HG03460 (cell line): ENCODE measurements around the gene LGMN.

Experiments used
- ATAC-seq: cut with Tn5 transposase; IDR thresholded peaks from one replicate; pipeline ENCODE4 v1.9.1; 2021; ENCODE audit not compliant: unreplicated experiment

The LGMN gene

DNA sequence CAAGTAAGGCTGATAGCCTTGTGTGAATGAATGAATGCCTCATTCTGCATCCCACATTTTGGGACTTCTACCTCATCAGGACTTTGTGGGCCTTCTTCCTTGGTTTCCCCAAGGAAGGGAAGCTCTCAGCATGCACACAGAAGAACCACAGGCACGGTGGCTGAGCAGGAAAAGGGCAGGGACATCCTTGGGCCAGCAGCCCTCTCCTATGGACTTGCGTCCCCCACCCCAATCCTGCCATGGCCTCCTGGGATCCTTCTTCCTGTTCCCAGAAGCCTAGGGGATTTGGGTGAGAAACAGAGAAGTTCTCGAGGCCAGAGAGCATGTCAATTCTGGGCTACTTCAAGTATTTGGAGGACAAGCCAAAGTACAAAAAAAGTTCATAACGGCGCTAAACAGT, 69.7 kb downstream of the LGMN start:
- ATAC-seq: no peak

DNA sequence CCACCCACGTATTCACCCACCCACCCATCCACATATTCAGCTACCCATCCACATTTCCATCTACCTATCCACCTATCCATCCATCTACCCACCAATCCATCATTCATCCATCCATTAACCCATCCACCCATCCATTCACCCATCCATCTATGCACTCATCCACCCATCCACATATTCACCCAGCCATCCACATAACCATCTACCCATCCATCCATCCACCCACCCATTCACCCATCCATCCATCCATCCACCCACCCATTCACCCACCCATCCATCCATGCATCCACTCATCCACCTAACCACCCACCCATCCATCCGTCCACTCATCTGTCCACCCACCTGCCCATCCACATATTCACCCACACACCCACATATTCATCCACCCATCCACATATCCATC, 70.5 kb downstream of the LGMN start:
- ATAC-seq: no peak

DNA sequence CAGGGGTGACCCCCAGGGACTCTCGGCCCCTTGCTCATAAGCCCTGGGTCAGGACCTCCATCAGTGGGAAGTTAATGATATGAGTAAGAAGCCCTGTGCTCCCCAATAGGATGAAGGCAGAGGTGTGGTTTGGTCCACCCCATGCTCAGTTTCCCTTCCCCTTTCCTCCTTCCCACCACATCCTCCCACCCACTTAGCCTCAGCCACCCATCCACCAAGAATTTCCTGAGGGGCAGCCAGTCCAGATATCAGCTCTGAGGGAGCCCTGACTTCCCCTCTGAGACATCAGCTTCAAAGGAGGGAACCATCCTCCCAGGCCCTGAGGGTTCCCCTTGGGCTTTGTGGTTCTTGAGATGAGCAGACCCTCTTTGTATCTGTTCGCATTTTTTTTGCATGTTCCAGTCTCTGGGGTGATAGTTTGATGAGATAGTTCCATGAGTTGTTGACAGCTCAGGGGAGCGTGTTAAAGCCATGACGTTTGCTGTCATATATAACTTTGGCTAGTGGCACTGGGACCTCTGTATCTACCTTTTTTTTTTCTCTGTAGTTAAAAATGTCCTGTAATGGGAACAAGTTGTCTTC, 71.2 kb downstream of the LGMN start:
- peak; percentile 82 for ATAC-seq

DNA sequence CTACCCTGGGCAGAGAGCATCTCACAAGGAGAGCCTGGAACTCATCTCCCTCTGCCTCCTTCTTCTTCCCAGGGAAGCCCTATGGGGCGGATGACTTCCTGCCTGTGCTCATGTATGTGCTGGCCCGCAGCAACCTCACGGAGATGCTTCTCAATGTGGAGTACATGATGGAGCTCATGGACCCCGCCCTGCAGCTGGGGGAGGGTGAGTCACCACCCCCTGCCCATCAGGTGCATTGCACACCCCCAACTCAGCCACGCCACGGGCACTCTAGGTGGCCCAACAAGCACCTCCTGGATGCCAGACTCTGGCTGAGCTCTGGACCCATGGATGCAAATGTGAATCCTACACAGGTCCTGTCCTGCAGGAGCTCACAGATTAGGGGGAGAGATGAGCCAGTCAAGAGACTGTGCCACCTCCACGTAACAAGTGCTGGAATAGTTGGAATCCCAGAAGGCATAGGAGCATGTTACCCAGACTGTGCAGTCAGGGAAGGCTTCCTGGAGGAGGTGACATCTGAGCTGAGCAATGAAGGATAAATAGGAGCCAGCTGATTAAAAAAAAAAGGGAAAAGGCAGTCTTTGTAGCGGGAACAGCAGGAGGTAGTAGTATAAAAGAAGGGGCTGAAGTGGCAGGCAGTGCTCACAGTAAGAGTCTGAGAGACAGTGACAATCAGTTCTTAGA, 71.9 kb downstream of the LGMN start:
- ATAC-seq: no peak

DNA sequence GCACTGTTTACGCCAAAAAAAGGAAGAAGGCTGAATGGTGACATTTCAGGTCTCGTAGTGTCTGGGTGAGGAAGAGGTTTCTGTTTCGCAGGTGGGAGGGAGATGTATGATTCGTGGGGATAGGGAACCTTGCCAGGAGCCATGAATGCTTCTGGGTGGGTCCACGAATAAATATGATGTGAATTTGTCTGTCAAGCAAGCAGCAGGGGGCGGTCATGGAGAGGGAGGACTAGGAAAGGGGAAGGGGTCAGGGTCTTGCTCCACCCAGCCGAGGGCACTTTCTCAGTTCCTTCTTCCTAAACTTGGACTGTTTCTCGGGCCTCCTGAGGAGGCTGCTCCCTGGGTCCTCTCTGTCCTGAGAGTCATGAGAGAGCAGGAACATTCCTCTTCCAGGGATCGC, 72.5 kb downstream of the LGMN start:
- no peak for ATAC-seq

DNA sequence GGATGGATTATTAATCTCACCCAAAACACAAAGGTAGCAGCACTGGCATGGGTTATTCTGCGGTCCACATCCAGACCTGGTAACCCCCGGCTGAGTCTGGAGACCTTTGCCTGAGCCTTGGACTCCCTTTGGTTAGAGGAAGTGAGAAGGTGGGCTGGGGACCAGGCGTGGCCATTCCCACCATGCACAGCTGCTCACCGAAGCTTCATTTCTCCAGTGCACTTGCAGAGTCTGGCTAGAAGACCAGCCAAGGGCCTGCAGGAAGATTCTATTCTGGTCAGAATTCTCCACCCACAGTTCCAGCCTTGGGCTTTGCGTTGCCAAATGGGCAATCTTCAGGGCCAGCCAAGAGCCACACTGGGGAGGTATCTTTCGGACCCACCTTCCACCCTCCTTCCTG, 73.0 kb downstream of the LGMN start:
- ATAC-seq: no peak

DNA sequence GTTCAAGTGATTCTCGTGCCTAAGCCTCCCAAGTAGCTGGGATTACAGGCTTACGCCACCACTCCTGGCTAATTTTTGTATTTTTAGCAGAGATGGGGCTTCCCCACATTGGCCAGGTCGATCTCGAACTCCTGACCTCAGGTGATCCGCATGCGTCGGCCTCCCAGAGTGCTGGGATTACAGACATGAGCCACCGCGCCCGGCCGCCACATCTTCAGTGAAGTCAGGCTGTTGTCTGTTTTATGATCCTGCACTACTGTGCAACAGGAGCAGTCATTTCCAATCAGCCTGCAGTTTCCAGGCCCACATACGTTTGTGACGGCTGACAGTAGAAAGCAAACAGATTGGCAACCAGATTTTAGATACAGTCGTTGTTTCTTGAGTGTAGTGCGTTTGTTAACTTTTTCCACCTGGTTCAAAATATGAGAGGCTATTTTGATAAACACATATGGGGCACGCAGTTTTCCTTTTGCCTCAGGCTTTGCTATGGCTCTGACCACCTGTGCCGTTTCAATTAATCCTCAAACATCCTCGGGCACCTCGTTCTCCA, 74.8 kb downstream of the LGMN start:
- no peak for ATAC-seq

DNA sequence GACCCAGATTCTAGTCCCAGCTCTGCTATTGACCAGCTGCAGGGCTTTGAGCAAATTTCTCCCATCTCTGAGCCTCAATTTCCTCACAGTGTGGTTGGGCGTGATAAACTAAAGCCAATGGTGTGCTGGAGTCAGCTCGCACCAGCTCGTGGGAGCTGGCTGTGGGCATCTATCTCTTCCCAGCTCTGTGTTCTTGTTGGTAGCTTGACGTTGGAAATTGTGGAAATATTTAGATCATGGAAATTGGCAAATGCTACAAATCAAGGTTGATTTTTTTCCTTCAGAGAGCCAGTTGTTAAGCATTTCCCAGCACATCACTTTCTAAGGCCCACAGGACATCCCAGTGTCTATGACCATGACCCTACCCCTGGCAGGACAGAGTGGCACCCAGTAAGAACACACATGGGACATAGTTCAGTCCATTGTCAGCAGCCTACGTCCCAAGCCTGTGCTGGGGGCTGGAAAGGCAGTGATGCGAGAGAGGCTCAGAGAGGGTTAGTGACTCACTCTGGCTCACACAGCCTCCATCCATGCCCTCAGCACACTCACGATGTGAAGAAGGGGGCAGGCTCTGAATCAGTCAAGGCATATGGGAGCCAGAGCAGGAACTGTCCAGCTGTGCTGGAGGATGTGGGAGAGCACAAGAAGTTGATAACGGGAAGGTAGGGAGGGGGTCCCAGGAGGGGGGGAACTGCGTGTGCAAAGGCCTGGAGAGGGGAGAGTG, 77.6 kb downstream of the LGMN start:
- no peak for ATAC-seq

DNA sequence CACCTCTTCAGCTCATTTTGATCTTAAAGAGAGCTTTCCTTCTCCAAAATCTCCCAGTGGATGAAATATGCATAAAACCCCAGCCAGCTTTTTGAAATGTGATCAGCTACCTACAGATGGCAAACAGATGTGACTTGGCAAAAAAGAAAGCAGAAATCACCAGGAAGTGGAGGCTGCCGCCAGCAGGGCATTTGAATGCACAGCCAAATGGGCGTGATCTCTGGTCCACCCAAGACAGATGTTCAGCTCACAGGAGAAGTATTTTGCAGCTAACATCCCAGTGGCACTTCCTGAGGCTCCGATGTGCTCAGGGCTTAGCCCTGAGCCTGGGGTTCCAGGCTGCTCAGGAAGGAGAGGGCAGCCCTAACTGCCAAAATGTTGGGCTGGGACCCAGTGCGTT, 78.3 kb downstream of the LGMN start:
- ATAC-seq: no peak

DNA sequence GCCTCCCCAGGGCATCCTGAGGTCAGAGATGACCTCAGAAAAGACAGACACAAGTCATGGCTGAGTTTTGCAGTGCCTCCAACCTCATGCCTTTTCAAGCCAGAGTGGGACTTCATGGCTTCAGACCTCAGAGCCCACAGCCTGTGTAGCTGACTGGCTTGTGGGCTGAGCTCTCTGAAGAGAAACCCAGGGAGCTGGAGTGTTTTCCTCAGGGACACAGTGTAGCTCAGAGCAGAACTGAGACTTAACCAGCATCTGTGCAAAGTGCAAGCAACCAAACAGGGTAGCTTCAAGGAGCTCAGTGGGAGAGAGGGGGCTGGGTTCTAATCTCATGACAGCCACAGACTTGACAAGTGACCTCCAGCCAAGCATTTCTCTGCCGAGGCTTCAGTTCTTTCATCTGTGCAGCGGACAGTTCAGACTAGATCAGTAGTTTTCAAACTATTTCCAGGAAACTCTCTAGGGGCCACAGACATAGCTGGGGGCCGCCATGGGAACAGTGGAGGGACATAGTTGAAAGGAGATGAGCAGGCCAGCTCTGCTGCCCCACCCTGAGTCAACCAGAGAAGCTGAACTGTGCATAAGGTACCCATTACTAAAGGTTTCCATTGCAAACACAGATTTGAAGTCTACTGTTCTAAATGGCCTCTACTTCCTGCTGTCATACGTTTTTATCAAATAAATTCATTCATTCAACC, 80.0 kb downstream of the LGMN start:
- ATAC-seq: peak; percentile 46

DNA sequence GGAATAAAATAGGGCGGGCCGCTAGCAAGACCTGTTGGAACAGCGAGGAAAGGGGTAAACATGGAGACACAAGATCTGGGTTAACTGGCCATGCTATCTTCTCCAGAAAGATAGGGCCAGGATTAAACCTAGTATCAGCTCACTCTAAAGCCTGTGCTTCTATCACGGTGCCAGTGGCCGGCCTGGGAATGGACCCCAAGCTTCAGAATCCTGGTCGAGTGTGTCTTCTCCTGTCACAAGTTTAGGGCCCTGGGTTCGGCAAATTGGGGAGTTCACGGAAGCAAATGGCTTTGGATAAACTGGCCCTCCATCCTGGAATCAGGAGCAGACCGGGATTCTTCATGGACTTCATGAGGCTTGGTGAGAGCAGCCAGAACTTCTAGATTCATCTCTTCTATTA, 82.2 kb downstream of the LGMN start:
- ATAC-seq: no peak

DNA sequence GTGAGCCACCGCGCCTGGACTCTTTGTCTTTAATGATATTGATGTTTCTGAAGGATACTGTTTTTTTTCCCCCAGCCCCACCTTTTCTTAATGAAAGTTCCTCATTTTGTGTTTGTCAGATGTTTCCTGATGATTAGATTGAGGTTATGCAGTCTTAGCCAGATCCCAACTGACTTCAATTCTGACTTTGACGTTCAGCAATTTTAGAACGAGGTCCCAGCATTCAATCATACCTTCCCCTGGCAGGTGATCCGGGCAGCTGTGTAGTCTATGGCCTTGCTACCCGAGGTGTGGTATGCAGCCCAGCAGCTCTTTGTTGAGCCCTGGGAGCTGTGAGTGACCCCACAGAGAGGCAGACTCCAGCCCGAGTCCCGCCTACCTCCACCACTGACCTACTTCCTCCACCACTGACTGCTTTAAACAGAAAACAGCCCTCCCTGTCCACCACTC, 82.7 kb downstream of the LGMN start:
- no peak for ATAC-seq

DNA sequence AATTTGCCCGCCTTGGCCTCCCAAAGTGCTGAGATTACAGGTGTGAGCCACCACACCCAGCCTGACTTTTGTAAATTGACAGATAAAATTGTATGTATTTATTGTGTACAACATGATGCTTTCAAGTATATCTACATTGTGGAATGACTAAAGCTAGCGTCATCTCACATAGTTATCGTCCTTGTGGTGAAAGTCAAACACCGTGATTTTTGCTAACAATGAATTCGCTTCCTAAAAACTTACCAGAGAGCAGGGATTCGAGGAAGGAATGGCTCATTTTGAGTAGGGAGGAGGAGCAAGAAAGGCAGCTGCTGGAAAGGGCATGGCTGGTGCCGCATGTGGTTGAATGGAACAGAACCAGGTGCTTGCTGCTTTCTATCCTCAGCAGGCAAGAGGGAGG, 85.4 kb downstream of the LGMN start:
- ATAC-seq: no peak

DNA sequence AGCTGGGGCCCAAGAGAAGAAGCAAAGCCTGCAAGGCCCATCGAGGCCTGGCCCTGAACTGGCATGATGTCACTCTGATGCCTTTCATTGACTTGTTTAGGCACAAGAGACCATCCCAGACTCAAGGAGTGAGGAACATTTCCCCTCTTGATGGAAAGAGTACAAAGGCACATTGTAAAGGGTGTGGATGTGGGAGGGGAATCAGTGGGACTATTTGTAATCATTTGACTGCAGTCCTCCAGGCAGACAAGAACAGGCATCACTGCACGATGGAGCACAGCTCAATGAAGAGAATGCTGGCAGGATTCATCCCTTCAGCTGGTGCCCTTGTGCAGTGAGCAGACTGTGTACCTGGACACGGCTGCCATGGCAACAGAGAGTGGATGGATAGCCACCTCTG, 87.9 kb downstream of the LGMN start:
- ATAC-seq: no peak

DNA sequence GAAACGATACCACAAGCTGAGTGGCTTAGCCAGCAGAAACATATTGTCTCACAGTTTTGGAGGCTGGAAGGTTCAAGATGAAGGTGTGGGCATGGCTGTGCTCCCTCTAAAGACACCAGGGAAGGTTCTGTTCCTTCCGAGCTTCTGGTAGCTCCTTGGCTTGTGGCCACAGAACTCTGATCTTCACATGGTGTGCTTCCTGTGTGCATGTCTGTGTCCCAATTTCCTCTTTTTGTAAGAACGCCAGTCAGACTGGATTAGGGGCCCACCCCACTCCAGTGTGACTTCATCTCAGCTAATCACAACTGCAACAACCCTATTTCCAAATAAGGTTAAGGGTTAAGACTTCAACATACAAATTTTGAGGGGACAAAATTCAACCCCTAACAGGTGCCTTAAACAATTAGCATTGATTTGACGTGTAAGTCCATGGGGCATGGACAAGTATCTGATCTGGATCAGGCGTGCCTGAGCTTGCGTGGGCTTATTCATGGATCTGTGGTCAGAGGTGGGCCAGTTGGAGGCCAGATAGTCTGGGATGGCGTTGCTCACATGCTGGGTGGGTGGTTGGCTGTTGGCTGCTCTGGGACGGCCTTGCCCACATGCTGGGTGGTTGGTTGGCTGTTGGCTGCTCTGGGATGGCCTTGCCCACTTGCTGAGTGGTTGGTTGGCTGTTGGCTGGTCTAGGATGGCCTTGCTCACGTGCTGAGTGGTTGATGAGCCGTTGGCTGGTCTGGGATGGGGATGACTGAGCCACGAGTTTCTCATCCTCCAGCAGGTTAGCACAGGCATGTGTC, 88.5 kb downstream of the LGMN start:
- no peak for ATAC-seq

DNA sequence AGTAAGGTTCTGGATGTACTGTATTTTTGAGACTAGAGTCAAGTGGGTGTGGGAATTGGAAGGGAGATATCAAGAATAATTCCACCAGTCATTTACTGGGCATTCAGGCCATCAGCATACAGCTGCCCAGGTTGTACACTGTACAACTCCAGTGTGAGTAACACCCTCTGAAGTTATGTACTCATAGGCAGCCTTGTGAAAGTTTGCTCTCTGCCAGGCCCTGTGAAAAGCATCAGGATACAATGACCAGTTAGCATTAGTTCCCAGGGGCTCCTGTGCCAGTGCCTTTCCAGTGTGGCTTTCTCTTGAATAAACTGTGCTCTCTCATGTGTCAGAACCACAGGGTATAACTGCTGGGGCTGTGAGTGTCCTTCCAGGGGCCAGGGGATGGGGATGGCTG, 89.7 kb downstream of the LGMN start:
- no peak for ATAC-seq

DNA sequence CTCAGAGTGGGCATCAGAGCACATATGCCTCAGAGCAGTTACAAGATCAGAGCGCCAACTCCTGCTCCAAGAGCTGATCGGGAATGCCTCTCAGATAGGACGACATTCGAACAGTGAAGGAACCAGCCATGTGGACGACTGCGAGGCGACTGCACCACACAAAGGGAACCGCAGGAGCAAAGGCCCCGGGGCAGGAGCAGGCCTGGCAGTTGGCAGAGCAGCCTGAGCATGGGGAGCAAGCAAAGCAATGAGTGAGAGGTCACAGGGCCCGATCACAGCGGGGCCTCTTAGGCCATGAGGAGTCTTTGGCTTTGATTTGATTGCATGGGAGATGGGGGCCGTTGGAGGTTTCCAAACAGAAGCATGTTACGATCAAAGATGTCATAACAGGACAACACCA, 90.3 kb downstream of the LGMN start:
- no peak for ATAC-seq

DNA sequence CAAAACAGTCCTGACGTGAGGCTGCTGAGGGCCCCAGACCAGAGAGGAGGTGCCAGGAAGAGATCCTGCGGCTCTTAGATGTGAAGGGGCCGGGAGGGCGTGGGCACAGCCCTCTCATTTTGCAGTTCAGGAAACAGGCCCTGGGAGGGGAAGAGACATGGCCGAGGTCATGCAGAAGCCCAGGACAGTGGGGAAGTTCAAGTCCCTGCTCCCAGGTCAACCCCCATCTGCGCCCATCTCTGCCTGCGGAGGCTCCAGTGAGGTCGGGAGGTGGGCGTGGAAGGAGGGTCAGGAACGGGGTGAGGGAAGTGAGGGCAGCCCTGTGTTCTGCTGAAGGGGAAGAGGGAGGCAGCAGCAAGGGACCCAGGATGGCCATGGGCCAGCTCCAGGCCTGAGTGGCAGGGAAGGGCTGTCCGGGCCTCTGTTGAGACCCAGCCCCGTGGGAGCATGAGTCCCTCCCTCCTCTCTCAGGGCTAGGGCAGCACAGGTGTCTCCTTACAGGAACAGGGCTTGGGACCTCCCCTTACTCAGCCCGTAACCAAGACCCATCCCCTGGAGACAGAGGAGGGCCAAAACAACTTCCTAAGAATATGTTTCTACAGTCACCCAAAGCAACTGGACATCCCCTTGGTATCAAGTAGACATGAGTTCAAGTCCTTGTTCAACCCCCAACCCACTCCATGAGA, 90.8 kb downstream of the LGMN start:
- no peak for ATAC-seq

DNA sequence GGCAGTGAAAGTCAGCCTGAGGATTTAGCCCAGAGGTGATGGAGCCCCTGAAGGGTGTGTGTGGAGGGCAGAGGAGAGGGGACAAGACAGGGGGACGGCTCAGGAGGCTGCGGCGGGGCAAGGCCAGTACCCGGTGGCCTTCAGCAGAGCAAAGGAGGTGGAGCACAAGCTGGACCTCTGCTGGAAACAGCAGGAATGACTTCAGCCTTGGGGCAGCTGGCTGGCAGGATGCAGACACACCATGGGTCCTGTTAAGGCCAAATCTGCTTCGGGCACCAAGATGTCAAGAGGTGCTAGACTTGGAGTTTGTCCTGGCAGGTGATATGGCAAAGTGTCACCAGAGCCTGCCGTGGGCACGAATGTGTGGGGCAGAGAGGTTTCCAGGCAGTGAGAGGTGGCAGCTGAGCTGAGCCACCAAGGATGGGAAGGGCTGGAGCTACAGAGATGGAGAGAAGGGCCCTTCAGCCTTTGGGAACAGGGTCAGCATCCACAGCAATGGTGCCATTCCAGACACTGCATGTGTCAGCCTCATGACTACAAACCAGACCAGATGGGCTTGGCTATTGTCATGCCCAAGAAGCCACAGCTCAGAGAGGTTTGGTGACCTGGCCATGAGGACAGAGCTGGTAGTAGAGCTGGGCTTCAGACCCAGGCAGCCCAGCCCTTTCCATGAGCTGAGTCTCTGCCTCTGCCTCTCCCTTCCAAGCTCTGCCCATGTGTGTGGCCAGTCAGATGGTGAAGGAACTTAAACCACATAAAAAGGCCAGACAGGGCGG, 91.9 kb downstream of the LGMN start:
- ATAC-seq: no peak
